ENCODE measurements around the gene DNM3.

DNM3 gene

GRCh38 chr1:172273647-172274396 is 432.5 kb downstream of the DNM3 start:
- H3K27ac Mint-ChIP-seq: no peak overlapping the region
- DNase-seq (ENCODE audit: low spot score in 2 of 2) (no peak), ATAC-seq (peak; percentile 77)
- H3K9me3 Mint-ChIP-seq: no peaks in the 10 kb centered on the region
- H3K36me3 Mint-ChIP-seq: no peaks in the 10 kb centered on the region
- peaks cover 18% of the 10 kb centered on the region for H3K4me1 Mint-ChIP-seq
- peak overlapping the region; percentile 1 for H3K4me3 Mint-ChIP-seq

GRCh38 chr1:172275478-172275877 is 434.2 kb downstream of the DNM3 start:
- H3K27ac Mint-ChIP-seq: no peak overlapping the region
- DNase-seq (ENCODE audit: low spot score in 2 of 2) (no peak), ATAC-seq (no peak)
- no peaks in the 10 kb centered on the region for H3K36me3 Mint-ChIP-seq
- peaks cover 14% of the 10 kb centered on the region for H3K4me1 Mint-ChIP-seq
- H3K4me3 Mint-ChIP-seq: no peak overlapping the region
- no peaks in the 10 kb centered on the region for H3K9me3 Mint-ChIP-seq

- H3K4me1 Mint-ChIP-seq: peaks cover 14% of the 10 kb centered on the region
- H3K36me3 Mint-ChIP-seq: no peaks in the 10 kb centered on the region
- no peak overlapping the region for H3K4me3 Mint-ChIP-seq
- DNase-seq (ENCODE audit: low spot score in 2 of 2) (no peak), ATAC-seq (no peak)
- no peak overlapping the region for H3K27ac Mint-ChIP-seq
- no peaks in the 10 kb centered on the region for H3K9me3 Mint-ChIP-seq
Observed at GRCh38 chr1:172276120-172276818, 435.0 kb downstream of the DNM3 start.

DNA sequence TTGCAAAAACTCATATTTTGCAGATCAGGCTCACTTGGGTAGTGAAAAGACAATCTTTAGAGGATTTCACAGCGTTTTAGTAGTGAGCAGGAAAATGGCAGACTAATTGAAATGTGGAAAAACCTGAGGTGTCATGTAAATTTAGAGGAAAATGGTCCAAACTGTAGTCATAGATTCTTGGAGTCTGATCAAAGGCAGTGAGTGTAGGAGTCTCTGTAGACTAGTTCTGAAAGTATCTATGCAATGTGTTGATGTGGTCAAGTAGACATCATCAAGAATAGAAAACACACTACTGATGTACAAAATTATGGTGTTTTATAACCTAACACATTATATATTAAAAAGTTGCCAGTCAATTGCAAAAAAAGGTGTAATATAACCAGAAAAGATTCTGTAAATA is 436.0 kb downstream of the DNM3 start:
- peaks cover 14% of the 10 kb centered on the region for H3K4me1 Mint-ChIP-seq
- no peak overlapping the region for H3K27ac Mint-ChIP-seq
- ATAC-seq (no peak), DNase-seq (ENCODE audit: low spot score in 2 of 2) (no peak)
- no peaks in the 10 kb centered on the region for H3K36me3 Mint-ChIP-seq
- H3K4me3 Mint-ChIP-seq: no peak overlapping the region
- H3K9me3 Mint-ChIP-seq: no peaks in the 10 kb centered on the region

DNA sequence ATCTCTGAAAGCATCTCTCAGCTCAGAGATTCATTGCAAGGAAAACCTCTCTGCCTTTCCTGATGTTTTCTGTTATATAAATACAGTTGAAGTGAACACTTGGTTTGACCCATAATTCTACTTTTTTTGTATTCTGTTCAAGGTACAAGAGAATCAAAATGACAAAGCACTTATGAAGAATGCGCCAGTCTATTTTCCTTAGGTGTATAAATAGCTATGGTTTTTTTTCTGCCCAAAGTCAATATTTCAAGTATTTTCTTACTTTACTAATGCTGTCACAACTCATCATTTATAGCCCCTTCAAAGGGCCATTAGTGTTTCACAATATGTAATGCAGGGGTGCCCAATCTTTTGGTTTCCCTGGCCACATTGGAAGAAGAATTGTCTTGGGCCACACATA is 436.7 kb downstream of the DNM3 start:
- Mint-ChIP-seq H3K27ac (no peak overlapping the region), H3K36me3 (no peaks in the 10 kb centered on the region), H3K4me3 (no peak overlapping the region), H3K9me3 (no peaks in the 10 kb centered on the region), H3K4me1 (peaks cover 14% of the 10 kb centered on the region)
- DNase-seq (ENCODE audit: low spot score in 2 of 2) (no peak), ATAC-seq (no peak)

DNA sequence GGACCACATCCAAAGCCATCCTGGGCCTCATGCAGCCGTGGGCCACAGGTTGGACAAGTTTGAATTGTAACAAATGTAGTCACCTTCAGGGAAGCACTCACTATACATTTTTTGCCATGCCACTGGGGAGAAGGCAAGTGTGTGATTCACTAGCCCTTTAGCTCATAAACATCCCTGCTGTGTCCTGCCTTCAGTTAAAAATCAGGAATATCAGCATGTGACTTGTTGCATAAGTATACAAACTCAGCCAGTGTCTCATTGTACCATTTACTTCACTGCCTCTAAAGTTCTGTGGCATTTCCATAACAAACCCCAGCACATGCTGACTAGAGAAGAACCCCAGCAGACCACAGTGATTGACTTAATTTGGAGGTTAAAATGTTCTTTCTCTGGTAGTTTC is 437.2 kb downstream of the DNM3 start:
- H3K36me3 Mint-ChIP-seq: no peaks in the 10 kb centered on the region
- no peak for DNase-seq (ENCODE audit: low spot score in 2 of 2)

DNA sequence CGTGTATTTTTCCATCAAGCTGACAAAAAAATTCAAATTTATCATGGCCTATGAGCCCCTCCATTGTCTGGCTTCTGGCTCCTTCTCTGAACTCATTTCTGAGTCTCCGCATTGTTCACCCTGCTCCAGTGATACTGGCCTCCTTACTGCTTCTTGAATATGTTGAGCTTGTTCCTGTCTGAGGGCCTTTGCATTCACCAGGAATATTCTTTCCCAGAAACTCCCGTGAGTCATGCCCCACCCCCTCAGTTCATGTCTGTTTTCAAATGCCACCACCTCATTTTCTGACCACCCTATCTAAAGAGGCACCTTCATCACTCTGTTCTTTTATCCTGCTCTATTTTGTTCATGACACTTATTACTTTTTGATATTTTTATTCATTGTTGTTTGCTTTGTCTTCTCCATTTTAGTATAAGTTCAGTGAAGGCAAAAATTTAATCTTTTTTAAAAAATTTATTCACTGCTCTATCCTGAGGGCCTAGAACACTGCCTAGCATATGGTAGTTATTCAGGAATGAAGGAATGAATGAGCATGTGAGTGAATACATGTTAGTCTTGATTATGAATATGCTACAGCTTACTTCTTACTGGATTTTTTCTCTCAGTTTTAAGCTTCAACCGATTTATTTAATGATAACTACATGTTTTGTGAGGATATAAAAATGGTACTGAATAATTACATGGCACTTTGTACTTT is 438.8 kb downstream of the DNM3 start:
- Mint-ChIP-seq H3K36me3 (no peaks in the 10 kb centered on the region), H3K4me1 (peaks cover 5% of the 10 kb centered on the region)

More for the DNA sequence above, 437.2 kb downstream of the DNM3 start:
- Mint-ChIP-seq H3K9me3 (no peaks in the 10 kb centered on the region), H3K4me3 (no peak overlapping the region), H3K27ac (no peak overlapping the region), H3K4me1 (peaks cover 14% of the 10 kb centered on the region)
- no peak for ATAC-seq

GRCh38 chr1:172283766-172284165 is 442.5 kb downstream of the DNM3 start:
- Mint-ChIP-seq H3K36me3 (no peaks in the 10 kb centered on the region), H3K27ac (no peak overlapping the region), H3K9me3 (no peaks in the 10 kb centered on the region), H3K4me3 (no peak overlapping the region), H3K4me1 (peaks cover 5% of the 10 kb centered on the region)
- no peak for ATAC-seq
- DNase-seq (ENCODE audit: low spot score in 2 of 2): no peak

More for the DNA sequence above, 438.8 kb downstream of the DNM3 start:
- H3K4me3 Mint-ChIP-seq: no peak overlapping the region
- ATAC-seq (no peak), DNase-seq (ENCODE audit: low spot score in 2 of 2) (no peak)
- no peak overlapping the region for H3K27ac Mint-ChIP-seq
- no peaks in the 10 kb centered on the region for H3K9me3 Mint-ChIP-seq

- no peaks in the 10 kb centered on the region for H3K4me1 Mint-ChIP-seq
- no peak overlapping the region for H3K27ac Mint-ChIP-seq
- no peaks in the 10 kb centered on the region for H3K36me3 Mint-ChIP-seq
- ATAC-seq (peak; percentile 52), DNase-seq (ENCODE audit: low spot score in 2 of 2) (no peak)
- no peaks in the 10 kb centered on the region for H3K9me3 Mint-ChIP-seq
- no peak overlapping the region for H3K4me3 Mint-ChIP-seq
Observed at GRCh38 chr1:172286629-172287076, 445.4 kb downstream of the DNM3 start.

DNA sequence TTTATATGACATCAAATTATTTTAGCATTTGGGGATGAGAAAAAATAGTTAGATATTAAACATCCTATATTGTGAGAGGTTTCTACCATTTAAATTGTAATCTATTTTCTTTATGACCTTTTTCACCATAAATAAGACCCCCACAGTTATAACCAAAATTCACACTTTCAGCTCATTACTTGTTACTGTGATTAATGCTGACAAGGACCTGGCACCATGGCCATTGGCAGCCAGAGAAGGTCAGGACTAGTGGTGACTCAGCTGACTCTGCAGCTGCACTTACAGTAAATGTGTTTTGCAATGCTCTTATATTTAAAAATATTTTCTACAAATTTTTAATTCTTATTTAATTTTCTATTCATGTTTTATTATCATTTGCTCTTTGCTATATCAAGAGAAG is 445.9 kb downstream of the DNM3 start:
- no peak overlapping the region for H3K4me3 Mint-ChIP-seq
- DNase-seq (ENCODE audit: low spot score in 2 of 2) (no peak), ATAC-seq (no peak)
- H3K4me1 Mint-ChIP-seq: no peaks in the 10 kb centered on the region
- H3K27ac Mint-ChIP-seq: no peak overlapping the region
- no peaks in the 10 kb centered on the region for H3K36me3 Mint-ChIP-seq
- no peaks in the 10 kb centered on the region for H3K9me3 Mint-ChIP-seq

- Mint-ChIP-seq H3K4me1 (no peaks in the 10 kb centered on the region), H3K36me3 (no peaks in the 10 kb centered on the region), H3K27ac (no peak overlapping the region), H3K9me3 (no peaks in the 10 kb centered on the region), H3K4me3 (no peak overlapping the region)
- no peak for DNase-seq (ENCODE audit: low spot score in 2 of 2)
- ATAC-seq: no peak
Observed at GRCh38 chr1:172288581-172288980, 447.3 kb downstream of the DNM3 start.

GRCh38 chr1:172289448-172289847 is 448.1 kb downstream of the DNM3 start:
- no peaks in the 10 kb centered on the region for H3K36me3 Mint-ChIP-seq
- H3K4me3 Mint-ChIP-seq: no peak overlapping the region
- no peaks in the 10 kb centered on the region for H3K9me3 Mint-ChIP-seq
- H3K4me1 Mint-ChIP-seq: no peaks in the 10 kb centered on the region
- no peak for ATAC-seq
- no peak for DNase-seq (ENCODE audit: low spot score in 2 of 2)
- no peak overlapping the region for H3K27ac Mint-ChIP-seq

- ATAC-seq (no peak), DNase-seq (ENCODE audit: low spot score in 2 of 2) (no peak)
- H3K4me1 Mint-ChIP-seq: no peaks in the 10 kb centered on the region
- H3K36me3 Mint-ChIP-seq: no peaks in the 10 kb centered on the region
- no peak overlapping the region for H3K4me3 Mint-ChIP-seq
- H3K9me3 Mint-ChIP-seq: no peaks in the 10 kb centered on the region
- H3K27ac Mint-ChIP-seq: no peak overlapping the region
Observed at GRCh38 chr1:172292840-172293239, 451.5 kb downstream of the DNM3 start.

GRCh38 chr1:172293429-172293828 is 452.1 kb downstream of the DNM3 start:
- ATAC-seq: no peak
- Mint-ChIP-seq H3K4me3 (no peak overlapping the region), H3K27ac (no peak overlapping the region), H3K4me1 (no peaks in the 10 kb centered on the region), H3K36me3 (no peaks in the 10 kb centered on the region), H3K9me3 (no peaks in the 10 kb centered on the region)
- DNase-seq (ENCODE audit: low spot score in 2 of 2): no peak

DNA sequence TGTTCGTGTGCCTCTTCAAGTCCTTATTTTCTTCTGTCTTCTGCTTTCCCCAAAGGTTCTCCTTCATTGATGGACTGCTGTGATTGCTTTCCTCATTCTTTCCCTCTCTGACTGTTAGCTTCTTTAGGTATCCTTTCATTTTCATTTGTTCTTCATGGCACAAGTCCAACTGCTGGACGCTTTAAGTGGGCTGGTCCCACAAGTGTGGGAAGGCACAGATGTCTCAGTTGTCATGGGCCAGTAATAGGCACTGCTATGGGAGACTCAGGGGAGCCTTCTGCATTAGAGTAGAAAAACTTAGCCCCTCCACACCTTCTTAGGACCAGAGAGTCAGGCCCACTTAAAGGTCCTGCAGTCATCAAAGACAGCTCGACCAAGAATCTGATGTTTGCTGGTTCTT is 456.8 kb downstream of the DNM3 start:
- ATAC-seq (no peak), DNase-seq (ENCODE audit: low spot score in 2 of 2) (no peak)
- Mint-ChIP-seq H3K36me3 (no peaks in the 10 kb centered on the region), H3K4me3 (no peak overlapping the region), H3K9me3 (peaks cover 7% of the 10 kb centered on the region), H3K27ac (no peak overlapping the region), H3K4me1 (no peaks in the 10 kb centered on the region)

DNA sequence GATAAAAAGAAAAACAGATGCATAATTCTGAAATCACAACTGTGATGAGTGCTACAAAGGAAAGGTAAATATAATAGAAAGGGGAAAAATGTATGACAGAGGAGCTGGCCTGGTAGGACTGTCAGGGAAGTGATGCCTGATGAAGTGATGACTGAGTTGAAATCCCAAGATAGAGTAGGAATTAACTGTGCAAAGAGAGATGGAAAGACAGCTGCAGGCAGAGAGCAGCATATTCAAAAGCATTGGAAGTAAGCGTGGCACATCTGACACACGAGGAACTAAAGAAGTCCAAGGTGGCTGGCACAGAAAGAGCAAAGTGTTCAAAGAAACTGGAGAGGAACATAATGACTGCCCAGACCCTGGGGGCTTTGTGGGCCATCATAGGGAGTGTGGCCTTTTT is 457.6 kb downstream of the DNM3 start:
- no peak overlapping the region for H3K4me3 Mint-ChIP-seq
- H3K36me3 Mint-ChIP-seq: no peaks in the 10 kb centered on the region
- H3K9me3 Mint-ChIP-seq: peaks cover 8% of the 10 kb centered on the region
- H3K27ac Mint-ChIP-seq: no peak overlapping the region
- H3K4me1 Mint-ChIP-seq: no peaks in the 10 kb centered on the region
- DNase-seq (ENCODE audit: low spot score in 2 of 2): no peak
- ATAC-seq: no peak

Data from stimulated activated effector memory CD8-positive, alpha-beta T cell treated with anti-CD3 and anti-CD28 coated beads, Interleukin-12 subunit alpha, Interleukin-12 subunit beta, amount 100 ng/mL, for 72 hours (primary cell).